Sigmoid colon (tissue), 7 donors: ENCODE data around the gene RFC2. TPM values are rescaled to one million over a fixed set of nuclear protein-coding genes. Genes with fewer than 3 reads are reported as not detected.

ENCODE experiments used
- DNase-seq: peaks from one replicate; pipeline ENCODE4 v3.0.0-alpha.2; 2019
- H3K27ac ChIP-seq, 4 donors: fragments of 200-600 bp; sonication (generic); one replicate each; pipeline ENCODE4 v1.5.1; 2016 to 2019; ENCODE audit warnings: mild to moderate bottlenecking in 1 of 4
- H3K27me3 ChIP-seq, 3 donors: fragments of 200-600 bp; sonication (generic); one replicate each; pipeline ENCODE4 v1.5.1; 2019; ENCODE audit warnings: mild to moderate bottlenecking in 1 of 3
- H3K36me3 ChIP-seq, 4 donors: fragments of 200-600 bp; sonication (generic); one replicate each; pipeline ENCODE4 v1.5.1; 2016 to 2019
- H3K4me1 ChIP-seq, 4 donors: fragments of 200-600 bp; sonication (generic); one replicate each; pipeline ENCODE4 v1.5.1; 2017 to 2019
- H3K4me3 ChIP-seq, 4 donors: fragments of 200-600 bp; sonication (generic); one replicate each; pipeline ENCODE4 v1.5.1; 2017 to 2019; ENCODE audit warnings: mild to moderate bottlenecking in 2 of 4, moderate library complexity in 1 of 4
- H3K9me3 ChIP-seq, 4 donors: fragments of 200-600 bp in 3 of 4; sonication (generic) in 3 of 4; one replicate each; pipeline versions ENCODE4 v1.5.1 to v1.6.1; 2013 to 2019
- CTCF ChIP-seq, 4 experiments: fragments of 450-650 bp in 3 of 4; fragments of 200-600 bp in 1 of 4; IDR thresholded peaks; one replicate each; pipeline ENCODE4 v1.5.1; 2016 to 2019; ENCODE audit warnings: antibody characterized with exemption in 4 of 4, mild to moderate bottlenecking in 3 of 4, moderate library complexity in 2 of 4
- EP300 ChIP-seq, 4 donors: sonication (generic); formaldehyde crosslinking; IDR thresholded peaks; one replicate each; pipeline ENCODE4 v1.6.1; 2017; ENCODE audit warnings: antibody characterized with exemption in 4 of 4
- POLR2A ChIP-seq, 2 donors: fragments of 450-650 bp; IDR thresholded peaks; one replicate each; pipeline ENCODE4 v1.6.1; 2016; ENCODE audit warnings: antibody characterized with exemption in 2 of 2, mild to moderate bottlenecking in 2 of 2, moderate library complexity in 2 of 2
- POLR2AphosphoS5 ChIP-seq, 4 donors: sonication (generic); formaldehyde crosslinking; IDR thresholded peaks; one replicate each; pipeline ENCODE4 v1.6.1; 2017; ENCODE audit warnings: antibody characterized with exemption in 4 of 4
- WGBS, 2 donors: extraction: QIAGEN DNeasy Blood & Tissue Kit; methylation state at CpG; one replicate each; pipeline ENCODE4 v1.1.7; 2013; 5-methylcytosine and 5-hydroxymethylcytosine counted together
- intact Hi-C: fragments of 100-400 bp; cut with DNase I; formaldehyde crosslinking; loops from one replicate; pipeline ENCODE4 v1.15.1; 2023
- polyA plus RNA-seq, 3 donors: library from polyadenylated mRNA; stranded (reverse); fragments of 200-250 nt; gene quantifications; one replicate each; pipeline ENCODE4 v1.2.3, GENCODE V29; 2013
- total RNA-seq, 4 donors: library from RNA; depleted of rRNA; stranded (reverse); fragments of >200 nt; gene quantifications; one replicate each; pipeline ENCODE4 v1.1.0, GENCODE V29; 2016
- donor health status: healthy with polysubstance abuse.
- donor health status: Bipolar disorder and iron deficiency.
- donor health status: healthy.

Gene RFC2
- total and polyA plus RNA-seq, 7 donors, result 3.3 to 30.0 (median 17.8) TPM

- H3K4me1 ChIP-seq, result peaks cover 0 to 59% (median 54%) of the 10 kb centered on the region in 4 donors
- 83 to 87% methylated on average over 11 of the region's 11 CpGs for WGBS, 2 donors
- TF ChIP-seq CTCF (IDR thresholded peaks at IDR 0.05) (no peak), POLR2A (IDR thresholded peaks at IDR 0.05) (no peak), EP300 (IDR thresholded peaks at IDR 0.05) (peak in 1 of 4 donors; percentile 68), POLR2AphosphoS5 (IDR thresholded peaks at IDR 0.05) (peak in 3 of 4 donors; percentile 20 to 73 (median 29))
- no peak for DNase-seq
- peak overlapping the region; percentile 50 to 76 (median 67) for H3K27ac ChIP-seq
- peaks cover 31 to 52% (median 37%) of the 10 kb centered on the region in 4 donors for H3K36me3 ChIP-seq
- no peak overlapping the region for H3K4me3 ChIP-seq
- no peaks in the 10 kb centered on the region for H3K27me3 ChIP-seq
- no peaks in the 10 kb centered on the region for H3K9me3 ChIP-seq
- intact Hi-C loops, result no loop called here
Observed at GRCh38 chr7:74187915-74188675, 66.1 kb downstream of the RFC2 start.

- Histone ChIP-seq H3K4me1 (peaks cover 0 to 84% (median 77%) of the 10 kb centered on the region in 4 donors), H3K27ac (peak overlapping the region; percentile 33 to 76 (median 60)), H3K27me3 (no peaks in the 10 kb centered on the region), H3K9me3 (no peaks in the 10 kb centered on the region), H3K36me3 (peaks cover 11 to 34% (median 23%) of the 10 kb centered on the region in 4 donors), H3K4me3 (no peak overlapping the region)
- no peak for DNase-seq
- 15 to 21% methylated on average over 5 of the region's 5 CpGs for WGBS, 2 donors
- intact Hi-C loops, result no loop called here
- TF ChIP-seq POLR2AphosphoS5 (IDR thresholded peaks at IDR 0.05) (no peak), CTCF (IDR thresholded peaks at IDR 0.05) (no peak), EP300 (IDR thresholded peaks at IDR 0.05) (no peak)
Observed at GRCh38 chr7:74185636-74186035, 68.6 kb downstream of the RFC2 start.

GRCh38 chr7:74185016-74185415 is 69.2 kb downstream of the RFC2 start:
- intact Hi-C loops, result no loop called here
- Histone ChIP-seq H3K27me3 (no peaks in the 10 kb centered on the region), H3K4me3 (no peak overlapping the region), H3K36me3 (peaks cover 5 to 28% (median 17%) of the 10 kb centered on the region in 4 donors), H3K9me3 (no peaks in the 10 kb centered on the region), H3K27ac (peak overlapping the region in 3 of 4 donors; percentile 50 to 76 (median 71)), H3K4me1 (peaks cover 0 to 90% (median 83%) of the 10 kb centered on the region in 4 donors)
- TF ChIP-seq POLR2AphosphoS5 (IDR thresholded peaks at IDR 0.05) (no peak), CTCF (IDR thresholded peaks at IDR 0.05) (no peak), POLR2A (IDR thresholded peaks at IDR 0.05) (no peak), EP300 (IDR thresholded peaks at IDR 0.05) (no peak)
- DNase-seq, result no peak
- WGBS, 2 donors, result 86 to 89% methylated on average over 6 of the region's 6 CpGs

GRCh38 chr7:74183653-74184450 is 70.3 kb downstream of the RFC2 start:
- Histone ChIP-seq H3K27me3 (no peaks in the 10 kb centered on the region), H3K36me3 (peaks cover 0 to 16% (median 6%) of the 10 kb centered on the region in 4 donors), H3K27ac (peak overlapping the region in 2 of 4 donors; percentile 71 to 76), H3K4me3 (no peak overlapping the region), H3K4me1 (peaks cover 0 to 100% (median 92%) of the 10 kb centered on the region in 4 donors), H3K9me3 (no peaks in the 10 kb centered on the region)
- intact Hi-C loops, result no loop called here
- WGBS, 2 donors, result 62 to 68% methylated on average over 7 of the region's 7 CpGs
- TF ChIP-seq POLR2A (IDR thresholded peaks at IDR 0.05) (no peak), POLR2AphosphoS5 (IDR thresholded peaks at IDR 0.05) (no peak), CTCF (IDR thresholded peaks at IDR 0.05) (no peak), EP300 (IDR thresholded peaks at IDR 0.05) (no peak)
- no peak for DNase-seq
